Pulmonary artery endothelial cell (primary cell): ENCODE results near the gene DYNC1H1. TPM values are rescaled to one million over a fixed set of nuclear protein-coding genes. Genes with fewer than 3 reads are reported as not detected.
A peak's percentile ranks its signal among the peaks of the same experiment; 100 is the strongest.
"Not testable (repeated sequence)": the region's sequence is repeated elsewhere in the genome, so short reads cannot be mapped to it uniquely, and the experiment has no call there.

ENCODE experiments used
- DNase-seq: peaks from one replicate; pipeline ENCODE4 v3.0.0-alpha.2; 2011; ENCODE audit warnings: low read depth, low spot score
- total RNA-seq: library from RNA; depleted of rRNA; stranded (reverse); fragments of >200 nt; gene quantifications from 2 replicates; pipeline ENCODE4 v1.2.3, GENCODE V29; 2014

Gene DYNC1H1
- total RNA-seq, 1 donor from 2014 or later = 659 TPM

DNA sequence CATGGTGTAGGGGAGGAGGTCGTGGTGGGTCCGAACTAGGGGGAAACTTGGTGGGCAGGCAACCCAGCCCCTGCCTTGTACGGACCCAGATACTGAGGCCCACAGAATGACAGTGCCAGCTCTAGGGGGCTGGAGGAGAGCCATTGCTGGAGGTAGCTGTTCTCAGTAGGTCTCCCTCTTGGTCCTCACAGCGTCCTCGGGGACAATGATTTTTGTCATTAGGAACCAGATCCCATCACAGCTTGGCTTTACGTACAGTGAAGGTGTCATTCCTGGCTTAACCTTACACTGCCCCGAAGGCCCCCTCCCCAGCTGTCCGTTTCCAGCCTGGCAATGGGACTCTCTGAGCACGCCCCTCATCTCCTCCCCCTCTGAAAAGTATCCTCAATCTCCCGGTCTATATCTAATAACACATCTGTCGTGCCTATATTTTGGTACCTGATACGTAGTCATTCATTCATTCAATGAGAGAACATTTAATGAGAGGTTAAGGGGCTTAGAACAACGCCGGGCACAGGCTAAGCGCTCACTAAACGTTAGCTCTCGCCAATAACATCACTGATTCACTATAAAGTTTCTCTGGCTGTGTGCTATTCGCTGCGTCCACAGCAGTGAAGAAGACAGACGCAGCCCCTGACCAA is 597 bp upstream of the DYNC1H1 start:
- no peak for DNase-seq

DNA sequence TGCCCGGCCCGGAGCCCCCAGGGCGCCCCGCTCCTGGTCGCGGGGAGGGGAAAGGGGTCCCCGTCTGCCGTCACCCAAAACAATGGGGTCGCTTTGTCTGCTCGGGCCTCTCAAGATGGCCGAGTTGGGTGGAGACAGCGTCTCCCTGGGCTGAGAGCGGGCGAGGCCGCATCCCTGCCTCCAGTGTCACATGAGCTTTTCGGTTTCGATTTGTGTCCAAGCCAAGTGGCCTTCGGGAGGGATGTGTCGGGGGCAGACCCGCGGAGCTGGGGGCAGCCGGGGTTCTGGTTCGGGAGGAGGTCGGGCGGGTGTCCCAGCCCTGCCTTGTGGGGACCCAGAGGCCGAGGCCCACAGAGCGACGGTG is 790 bp downstream of the DYNC1H1 start:
- no peak for DNase-seq

DNA sequence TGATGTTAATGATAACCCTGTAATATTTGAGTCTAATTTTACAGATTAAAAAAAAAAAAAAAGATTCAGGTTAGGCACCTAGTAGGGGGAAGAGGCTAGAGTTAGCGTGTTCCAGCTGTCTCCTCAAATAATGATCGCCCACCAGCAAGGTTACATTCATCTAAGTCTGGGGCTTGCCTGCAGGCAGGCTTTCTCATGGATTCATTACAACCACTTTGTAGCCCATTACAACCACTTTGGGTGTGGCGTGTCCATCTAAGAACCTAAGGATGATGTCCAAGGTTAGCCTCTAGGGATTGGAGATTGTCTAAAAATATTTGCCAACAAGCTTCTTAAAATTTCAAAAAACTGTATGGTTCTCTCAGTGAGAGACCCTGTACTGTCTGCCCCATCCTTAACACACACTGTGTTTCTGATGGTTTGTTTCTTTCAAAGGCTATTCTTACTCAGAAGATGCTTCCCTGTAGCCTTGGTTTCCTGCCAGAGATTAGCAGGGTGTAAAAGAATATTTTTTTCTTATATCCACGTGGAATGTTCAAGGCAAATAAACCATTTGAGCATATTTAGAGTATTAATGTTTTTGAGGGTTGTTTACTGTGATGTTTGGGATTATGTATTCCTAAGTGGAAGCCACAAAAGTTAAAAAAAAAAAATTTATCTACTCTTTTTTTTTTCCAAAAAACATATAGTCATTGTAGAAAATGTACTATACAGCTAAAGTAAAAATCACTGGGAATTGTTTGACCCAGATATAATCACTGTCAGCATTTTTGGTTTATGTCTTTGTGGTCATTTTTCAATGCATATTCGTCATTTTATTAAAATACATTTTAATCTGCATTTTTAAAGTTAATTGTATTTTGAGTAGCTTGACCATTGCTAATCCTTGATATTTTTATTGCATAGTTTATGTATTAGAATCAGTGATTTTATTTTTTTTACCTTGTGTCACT is 1.7 kb downstream of the DYNC1H1 start:
- DNase-seq = no peak

DNA sequence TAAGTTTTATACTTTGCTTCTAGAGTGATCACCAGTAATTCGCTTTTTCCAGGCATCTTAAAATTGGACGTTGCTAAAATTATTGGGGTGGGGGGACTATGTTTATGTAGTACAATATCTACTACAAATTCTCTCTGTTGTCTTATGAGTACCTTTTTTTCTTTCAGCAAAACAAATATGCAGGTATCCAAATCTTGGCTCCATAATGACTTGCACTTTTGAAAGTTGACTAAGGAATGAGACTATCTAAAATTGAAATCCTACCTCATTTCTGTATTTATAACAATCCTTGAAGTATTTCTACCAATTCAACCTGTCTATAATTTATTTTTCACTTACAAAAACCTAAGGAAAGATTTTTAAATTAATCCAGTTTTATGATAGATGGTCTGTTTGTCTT is 2.4 kb downstream of the DYNC1H1 start:
- DNase-seq = no peak

DNA sequence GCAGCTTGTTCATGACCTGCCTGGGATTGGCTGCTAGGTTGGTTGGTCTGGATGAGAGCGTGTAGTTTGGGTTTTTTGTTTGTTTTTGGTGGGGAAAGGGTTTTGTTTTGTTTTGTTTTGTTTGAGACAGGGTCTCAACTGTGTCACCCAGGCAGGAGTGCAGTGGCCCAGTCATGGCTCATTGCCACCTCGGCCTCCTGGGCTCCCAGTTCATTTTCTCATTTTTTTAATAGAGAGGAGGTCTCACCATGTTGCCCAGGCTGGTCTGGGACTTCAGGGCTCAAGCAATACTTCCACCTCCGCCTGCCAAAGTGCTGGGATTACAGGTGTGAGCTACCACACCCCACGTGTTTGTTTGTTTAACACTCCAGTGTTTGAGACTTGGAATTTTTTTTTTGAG is 3.8 kb downstream of the DYNC1H1 start:
- no peak for DNase-seq

DNA sequence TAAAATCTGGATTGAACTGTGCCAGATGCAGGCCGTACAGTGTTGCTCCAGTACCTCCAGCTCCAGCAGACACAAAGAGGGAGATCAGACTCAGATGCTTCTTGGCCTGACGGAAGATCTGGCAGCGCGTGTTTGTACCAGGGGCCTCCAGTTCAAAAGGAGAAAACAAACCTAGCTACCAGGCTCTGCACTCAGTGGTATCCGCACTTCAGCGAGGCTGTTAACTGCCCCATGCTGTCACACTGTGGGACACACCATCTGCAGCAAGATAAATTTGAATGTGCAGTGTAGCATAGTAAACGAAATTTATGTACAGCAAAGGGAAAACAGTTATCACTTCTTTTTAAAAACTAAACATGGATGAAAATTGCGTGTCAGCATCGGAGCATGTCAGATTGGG is 5.1 kb downstream of the DYNC1H1 start:
- no peak for DNase-seq

DNA sequence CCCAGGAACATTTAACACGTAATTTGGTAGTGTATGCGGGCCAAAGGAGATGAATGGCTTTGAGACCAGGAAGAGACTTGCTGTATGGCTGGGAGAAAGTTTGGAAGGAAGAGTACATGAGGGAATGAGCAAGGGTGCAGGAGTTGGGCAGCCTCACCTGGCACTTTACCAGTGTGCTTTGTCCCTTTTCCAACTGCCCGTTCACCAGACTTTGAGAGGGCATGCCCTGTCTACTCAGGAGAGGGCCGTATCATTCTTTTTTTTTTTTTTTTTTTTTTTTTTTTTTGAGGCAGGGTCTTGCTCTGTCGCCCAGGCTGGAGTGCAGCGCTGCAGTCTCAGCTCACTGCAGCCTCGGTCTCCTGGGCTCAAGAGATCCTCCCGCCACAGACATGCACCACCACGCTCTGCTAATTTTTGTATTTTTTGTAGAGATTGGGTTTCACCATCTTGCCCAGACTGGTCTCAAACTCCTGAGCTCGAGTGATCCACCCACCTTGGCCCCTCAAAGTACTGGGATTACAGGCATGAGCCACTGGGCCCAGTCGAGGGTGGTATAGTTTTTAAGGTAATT is 6.5 kb downstream of the DYNC1H1 start:
- no peak for DNase-seq

DNA sequence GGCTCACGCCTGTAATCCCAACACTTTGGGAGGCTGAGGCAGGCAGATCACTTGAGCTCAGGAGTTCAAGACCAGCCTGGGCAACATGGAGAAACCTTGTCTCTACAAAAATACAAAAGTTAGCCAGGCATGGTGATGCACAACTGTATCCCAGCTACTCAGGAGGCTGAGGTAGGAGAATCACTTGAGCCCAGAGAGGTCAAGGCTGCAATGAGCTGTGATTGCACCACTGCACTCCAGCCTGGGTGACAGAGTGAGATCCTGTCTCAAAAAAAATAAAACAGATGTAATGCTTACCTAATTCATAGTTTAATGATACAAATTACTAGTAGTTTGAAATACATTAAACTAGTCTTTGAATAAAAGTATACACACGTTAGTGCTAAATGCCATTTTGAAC is 7.1 kb downstream of the DYNC1H1 start:
- not testable (repeated sequence) for DNase-seq

DNA sequence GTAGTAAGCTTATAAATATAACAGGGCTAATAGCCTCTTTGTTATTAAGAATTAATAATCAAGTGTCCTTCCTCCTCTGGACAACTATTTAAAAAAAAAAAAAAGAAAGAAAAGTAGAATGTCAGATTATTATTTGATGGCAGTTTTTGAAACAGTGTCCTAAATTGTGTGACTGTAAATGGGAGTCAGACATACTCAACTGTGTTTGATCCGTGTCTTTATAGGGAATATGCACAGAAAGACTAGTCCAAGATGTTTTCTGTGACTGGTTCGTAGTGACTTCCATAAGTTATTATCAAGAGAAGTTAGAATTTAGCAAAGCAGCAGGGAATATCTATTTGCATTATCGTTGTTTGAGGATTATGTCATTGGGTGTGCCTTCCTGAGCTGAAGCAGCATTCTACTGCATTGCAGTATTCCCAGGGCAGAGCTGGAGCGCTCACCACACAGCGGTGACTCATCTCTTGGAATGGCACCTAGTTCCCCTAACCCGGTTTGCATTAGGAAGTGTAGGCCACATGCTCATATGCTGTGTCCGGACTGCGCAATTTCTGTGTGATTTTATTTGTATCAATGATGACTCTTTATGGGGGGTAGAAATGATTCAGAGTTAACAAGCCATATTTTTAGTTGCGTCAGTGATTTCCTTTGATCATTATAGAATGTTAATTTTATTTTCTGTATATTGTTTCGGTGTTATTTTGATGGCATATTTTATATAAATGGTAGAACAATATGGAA is 7.9 kb downstream of the DYNC1H1 start:
- DNase-seq = peak; percentile 98

DNA sequence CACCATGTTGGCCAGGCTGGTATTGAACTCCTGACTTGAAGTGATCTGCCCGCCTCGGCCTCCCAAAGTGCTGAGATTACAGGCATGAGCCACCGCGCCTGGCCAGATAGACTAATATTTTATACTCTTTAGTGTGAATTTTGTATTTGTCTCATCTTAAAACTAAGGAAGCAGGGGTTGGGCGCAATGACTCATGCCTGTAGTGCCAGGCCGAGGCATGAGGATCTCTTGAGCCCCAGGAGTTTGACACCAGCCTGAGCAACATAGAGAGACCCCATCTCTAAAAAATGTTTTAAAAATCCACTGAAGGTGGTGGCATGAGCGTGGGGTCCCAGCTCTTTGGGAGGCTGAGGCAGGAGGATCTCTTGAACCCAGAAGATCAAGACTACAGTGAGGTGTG is 9.0 kb downstream of the DYNC1H1 start:
- DNase-seq = no peak

DNA sequence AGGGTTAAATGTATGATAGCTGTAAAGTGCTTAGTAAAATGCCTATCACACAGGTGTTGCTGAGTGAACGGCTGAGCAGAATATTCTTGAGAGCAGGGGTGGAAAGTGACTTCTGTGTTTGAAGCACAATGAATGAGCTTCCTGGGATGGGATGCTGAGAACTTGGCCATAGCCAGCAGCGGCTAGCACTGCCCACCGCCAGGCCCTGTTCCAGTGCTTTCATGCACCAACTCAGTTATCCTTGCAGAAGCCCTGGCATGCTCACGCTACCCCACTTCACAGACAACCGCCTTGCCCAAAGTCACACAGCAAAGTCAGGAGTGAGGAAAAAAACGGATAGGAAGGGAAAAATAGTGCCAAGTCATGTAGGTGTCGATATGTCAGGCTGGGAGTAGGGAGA is 10.9 kb downstream of the DYNC1H1 start:
- DNase-seq = no peak

DNA sequence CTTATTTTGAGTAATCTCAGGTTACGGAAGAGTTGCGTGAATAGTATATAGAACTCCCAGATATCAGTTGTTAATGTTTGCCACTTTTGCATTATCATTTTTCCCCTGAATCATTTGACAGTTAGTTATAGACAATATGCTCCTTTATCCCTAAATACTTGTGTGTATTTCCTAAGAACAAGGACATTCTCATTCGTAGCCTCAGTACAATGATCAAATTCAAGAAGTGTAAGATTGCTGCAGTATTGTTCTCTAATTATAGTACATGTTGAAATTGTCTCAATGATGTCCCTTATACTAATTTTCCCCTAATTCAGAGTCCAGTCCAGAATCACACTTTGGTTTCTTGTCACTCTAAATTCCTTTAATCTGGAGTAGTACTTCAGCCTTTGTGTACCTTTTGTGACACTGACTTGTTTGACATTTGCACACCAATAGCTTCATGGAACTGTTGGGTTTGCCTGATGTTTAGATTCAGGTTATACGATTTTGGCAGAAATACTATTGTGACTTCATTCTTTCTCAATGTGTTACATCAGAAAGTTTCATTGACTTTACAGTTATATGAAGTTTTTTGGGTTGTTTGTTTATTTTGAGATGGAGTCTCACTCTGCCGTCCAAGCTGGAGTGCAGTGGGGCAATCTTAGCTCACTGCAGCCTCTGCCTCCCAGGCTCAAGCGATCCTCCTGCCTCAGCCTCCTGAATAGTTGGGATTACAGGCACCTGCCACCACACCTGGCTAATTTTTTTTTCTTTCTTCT is 13.1 kb downstream of the DYNC1H1 start:
- no peak for DNase-seq

DNA sequence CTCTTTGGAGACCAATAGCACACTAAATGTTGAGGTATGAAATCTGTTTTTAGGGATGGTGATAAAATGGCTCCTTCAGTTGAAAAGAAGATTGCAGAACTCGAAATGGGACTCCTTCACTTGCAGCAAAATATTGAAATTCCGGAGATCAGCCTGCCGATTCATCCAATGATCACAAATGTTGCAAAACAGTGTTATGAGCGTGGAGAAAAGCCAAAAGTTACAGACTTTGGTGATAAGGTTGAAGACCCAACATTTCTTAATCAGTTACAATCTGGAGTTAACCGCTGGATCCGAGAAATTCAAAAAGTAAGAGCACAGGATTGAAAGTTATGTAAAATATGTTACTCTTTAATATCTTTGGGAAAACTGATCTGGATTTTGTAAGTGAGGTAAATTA is 15.3 kb downstream of the DYNC1H1 start:
- no peak for DNase-seq

DNA sequence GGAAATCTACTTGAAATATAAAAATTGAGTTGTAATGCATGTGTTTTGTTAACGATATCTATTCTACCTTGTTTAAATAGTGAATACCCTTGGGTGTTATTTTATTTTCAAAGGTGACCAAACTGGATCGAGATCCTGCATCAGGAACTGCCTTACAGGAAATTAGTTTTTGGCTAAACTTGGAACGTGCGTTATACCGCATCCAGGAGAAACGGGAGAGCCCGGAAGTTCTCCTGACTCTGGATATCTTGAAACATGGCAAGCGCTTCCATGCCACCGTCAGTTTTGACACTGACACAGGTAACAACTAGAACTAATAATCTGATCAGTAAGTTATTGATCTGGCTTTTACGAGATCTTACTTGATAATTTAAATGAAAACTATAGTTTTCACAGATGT is 15.9 kb downstream of the DYNC1H1 start:
- no peak for DNase-seq

DNA sequence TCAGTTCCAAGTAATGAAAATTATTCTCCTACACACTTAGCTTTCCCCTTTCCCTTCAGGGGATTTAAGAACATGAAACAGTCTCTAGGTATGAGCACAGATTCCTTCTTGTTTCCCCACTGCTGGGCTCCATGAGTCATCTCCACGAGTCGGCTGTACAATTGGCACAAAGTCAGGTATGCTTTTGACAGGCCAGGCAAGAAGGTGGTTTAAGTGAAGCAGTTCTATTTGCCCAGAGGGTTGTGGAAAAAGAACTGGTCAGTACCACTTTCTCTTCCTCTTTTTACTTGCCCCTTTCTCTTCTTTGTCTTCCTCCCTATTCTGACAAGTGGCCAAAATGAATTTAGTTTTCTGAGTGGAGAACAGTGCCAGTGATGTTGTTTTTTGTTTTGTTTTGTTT is 16.3 kb downstream of the DYNC1H1 start:
- peak; percentile 88 for DNase-seq

DNA sequence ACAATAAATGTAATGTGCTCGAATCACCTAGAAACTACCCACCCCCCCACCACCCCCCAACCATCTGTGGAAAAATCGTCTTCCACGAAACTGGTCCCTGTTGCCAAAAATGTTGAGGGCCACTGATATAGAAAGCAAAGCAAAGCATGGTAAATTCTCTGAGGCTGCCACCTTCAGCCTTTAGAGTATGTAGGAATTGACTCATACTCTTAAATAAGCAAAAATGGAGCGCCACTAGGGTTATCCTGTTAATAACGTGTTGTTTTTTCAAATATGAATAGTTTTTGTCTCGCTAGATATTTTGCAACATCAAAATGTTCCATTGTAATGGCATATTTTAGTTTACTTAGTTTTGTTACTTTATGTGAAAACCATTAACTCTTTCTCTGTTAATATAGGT is 18.2 kb downstream of the DYNC1H1 start:
- DNase-seq = no peak

DNA sequence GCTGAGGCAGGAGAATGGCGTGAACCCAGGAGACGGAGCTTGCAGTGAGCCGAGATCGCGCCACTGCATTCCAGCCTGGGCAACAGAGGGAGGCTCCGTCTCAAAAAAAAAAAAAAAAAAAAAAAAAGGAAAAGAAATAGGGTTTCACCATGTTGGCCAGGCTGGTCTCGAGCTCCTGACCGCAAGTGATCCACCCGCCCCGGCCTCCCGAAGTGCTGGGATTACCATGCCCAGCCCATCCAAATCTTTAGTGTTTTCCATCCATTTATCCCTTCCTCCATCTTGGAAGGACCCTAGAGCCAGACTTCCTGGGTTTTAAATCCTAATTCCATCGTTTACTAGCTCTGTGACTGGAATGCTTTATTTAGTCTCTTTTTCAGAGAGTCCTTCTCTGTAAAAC is 20.5 kb downstream of the DYNC1H1 start:
- DNase-seq = not testable (repeated sequence)

DNA sequence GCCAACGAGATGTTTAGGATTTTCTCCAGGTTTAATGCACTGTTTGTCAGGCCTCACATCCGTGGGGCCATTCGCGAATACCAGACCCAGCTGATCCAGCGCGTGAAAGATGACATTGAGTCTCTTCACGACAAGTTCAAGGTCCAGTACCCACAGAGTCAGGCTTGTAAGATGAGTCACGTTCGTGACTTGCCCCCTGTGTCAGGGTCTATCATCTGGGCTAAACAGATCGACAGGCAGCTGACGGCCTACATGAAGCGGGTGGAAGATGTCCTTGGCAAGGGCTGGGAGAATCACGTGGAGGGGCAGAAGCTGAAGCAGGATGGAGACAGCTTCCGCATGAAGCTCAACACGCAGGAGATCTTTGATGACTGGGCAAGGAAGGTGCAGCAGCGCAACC is 21.6 kb downstream of the DYNC1H1 start:
- DNase-seq = no peak

DNA sequence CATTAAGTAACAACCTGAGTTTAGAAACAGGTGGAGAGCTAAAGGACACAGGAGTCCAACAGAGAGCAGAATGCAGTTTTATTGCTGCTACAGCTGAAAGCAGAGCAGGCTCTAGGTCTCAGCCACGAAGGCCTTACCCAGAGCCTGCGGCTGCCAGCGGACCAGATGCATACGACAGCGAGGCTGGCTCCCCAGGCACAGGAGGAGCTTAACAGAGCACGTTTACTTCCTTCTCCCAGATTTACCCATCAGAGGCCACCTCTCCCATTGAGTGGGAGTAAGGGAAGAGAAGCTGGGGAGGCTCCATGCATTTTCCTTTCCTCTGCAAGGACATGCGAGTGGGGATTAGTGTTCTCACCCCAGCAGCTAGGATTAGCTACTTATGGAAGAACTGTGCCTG is 22.6 kb downstream of the DYNC1H1 start:
- no peak for DNase-seq

DNA sequence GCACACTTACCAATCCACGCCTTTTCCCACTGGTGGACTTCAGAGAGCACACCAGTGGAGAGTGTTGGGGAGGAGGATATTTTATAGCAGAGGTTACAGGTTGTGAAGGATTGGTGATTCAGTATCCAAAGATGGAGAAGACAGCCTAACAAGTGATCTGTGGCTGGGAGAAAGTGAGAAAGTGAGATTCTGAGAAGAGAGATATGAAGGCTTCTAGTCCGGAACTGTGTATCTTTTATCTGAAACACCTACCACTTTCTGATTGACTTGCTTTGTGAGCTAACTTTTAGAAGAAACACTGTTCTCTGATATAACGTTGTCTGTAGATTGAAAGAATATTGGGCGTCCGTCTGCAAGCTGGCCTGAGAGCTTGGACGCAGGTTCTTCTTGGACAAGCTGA is 24.0 kb downstream of the DYNC1H1 start:
- DNase-seq = no peak

DNA sequence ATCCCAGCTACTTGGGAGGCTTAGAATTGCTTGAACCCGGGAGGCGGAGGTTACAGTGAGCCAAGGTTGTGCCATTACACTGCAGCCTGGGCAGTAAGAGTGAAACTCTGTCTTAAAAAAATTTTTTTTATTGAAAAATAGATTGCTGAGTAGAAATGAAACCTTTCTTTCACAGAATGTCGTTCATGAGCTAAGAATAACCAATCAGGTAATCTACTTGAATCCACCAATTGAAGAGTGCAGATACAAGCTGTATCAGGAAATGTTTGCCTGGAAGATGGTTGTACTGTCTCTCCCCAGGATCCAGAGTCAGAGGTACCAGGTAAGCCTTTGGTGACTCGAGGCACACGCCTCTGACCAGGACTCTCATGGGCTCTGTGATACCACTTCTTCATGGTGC is 27.0 kb downstream of the DYNC1H1 start:
- no peak for DNase-seq
